Measurements from ENCODE around the gene TNIK.

TNIK gene

DNA sequence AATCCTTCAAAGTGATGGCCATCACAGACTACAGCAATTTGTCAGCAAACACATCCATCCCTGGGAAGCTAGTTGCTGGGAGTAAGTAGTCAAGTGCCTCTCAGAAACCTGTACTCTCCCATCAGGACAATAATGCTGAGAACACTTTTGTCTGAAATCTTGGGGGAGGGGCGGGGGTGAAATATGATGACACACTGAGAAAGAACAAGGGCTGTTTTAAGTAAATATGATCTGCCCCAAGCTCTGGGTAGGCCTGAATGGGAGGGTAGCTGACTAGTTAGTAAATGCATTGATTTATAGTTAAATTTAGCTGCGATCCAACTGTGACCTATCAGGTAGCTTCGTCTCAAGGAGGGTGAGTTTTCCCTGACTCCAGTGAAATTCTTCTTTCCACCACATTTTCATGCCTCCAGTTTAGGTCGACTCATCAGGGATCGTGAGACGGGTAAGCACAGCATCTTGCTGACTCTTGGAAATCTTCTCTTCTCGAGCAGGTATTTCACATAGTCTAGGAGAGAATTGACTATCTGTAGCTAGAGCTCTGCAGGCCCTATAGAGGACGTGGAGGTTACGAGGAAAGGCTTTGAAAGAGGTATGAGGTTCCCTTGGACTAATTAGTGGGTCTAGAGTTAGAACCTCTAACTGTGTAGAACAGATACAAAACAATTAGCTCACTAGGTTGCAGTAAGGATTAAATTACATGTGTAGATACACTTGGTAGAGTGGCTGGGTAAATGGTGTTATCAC is 220.3 kb downstream of the TNIK start:
- Histone ChIP-seq H3K27ac (ENCODE audit: insufficient read depth, low read length, poor library complexity, severe bottlenecking) (no peak overlapping the region), H3K4me1 (ENCODE audit: control insufficient read depth, insufficient read depth, low read length, poor library complexity, severe bottlenecking) (no peaks in the 10 kb centered on the region), H3K27me3 (replicated peaks; ENCODE audit: control insufficient read depth, insufficient read depth, low read length, poor library complexity, severe bottlenecking) (no peaks in the 10 kb centered on the region), H3K9me3 (ENCODE audit: control insufficient read depth, low read length) (no peaks in the 10 kb centered on the region), H3K4me3 (ENCODE audit: insufficient read depth, low read depth, low read length, poor library complexity, severe bottlenecking) (no peak overlapping the region), H3K36me3 (ENCODE audit: control insufficient read depth, insufficient read depth, low read length) (no peaks in the 10 kb centered on the region)
- no peak for DNase-seq

DNA sequence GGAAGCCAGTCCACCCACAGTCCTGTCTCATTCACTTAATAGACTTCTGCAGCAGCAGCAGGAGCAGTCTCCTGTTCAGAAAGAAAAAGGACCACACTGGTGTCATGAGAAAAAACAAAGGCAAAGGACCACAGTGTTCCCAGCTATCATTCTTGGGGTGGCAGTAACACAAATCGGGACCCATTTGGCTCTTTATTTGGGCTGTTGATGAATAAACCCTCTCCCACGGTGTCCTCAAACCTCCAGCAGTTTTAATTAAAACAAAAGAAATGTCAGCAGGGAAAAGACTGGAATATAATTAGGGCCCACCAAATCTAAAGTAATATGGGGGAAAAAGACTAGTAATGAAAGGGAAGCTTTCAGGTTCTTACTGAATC is 223.2 kb downstream of the TNIK start:
- no peaks in the 10 kb centered on the region for H3K36me3 ChIP-seq (ENCODE audit: control insufficient read depth, insufficient read depth, low read length)
- H3K27me3 ChIP-seq (replicated peaks; ENCODE audit: control insufficient read depth, insufficient read depth, low read length, poor library complexity, severe bottlenecking), result no peaks in the 10 kb centered on the region
- H3K27ac ChIP-seq (ENCODE audit: insufficient read depth, low read length, poor library complexity, severe bottlenecking), result no peak overlapping the region
- no peaks in the 10 kb centered on the region for H3K9me3 ChIP-seq (ENCODE audit: control insufficient read depth, low read length)
- no peak for DNase-seq
- H3K4me1 ChIP-seq (ENCODE audit: control insufficient read depth, insufficient read depth, low read length, poor library complexity, severe bottlenecking), result no peaks in the 10 kb centered on the region
- H3K4me3 ChIP-seq (ENCODE audit: insufficient read depth, low read depth, low read length, poor library complexity, severe bottlenecking), result no peak overlapping the region

DNA sequence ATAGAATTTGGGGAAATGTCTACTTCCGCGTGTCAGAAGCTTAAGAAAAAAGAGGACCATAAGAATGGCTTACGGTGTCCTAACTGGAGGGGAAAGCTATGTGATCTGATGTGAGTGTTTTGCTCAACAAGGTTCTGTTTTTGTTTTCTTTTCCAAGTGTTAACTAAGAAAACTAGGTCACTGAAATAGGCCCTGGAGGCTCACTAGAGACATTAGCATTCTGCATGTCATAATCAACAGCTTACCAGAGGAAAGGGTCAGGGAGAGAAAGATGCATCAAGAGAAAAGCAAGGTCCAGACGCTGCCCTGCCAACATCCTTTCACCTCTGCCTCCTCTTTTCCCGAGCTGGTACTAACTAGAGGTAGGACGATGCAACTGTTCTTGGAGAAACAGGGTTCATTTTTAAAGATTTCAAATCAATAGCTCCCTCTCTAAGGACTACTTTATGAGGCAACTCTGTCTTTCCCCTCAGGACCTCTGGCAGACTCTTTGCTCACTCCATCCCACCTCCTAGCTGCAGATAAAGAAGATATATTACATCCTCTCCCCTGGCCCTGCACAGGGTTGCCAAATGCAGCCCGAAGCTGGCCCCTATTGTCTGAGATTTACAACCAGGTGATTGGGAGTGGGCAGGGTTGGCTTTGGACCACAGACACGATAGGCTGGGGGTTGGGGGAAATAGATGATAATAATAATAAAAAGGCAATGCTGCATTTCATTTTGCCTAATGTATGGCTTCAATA is 223.8 kb downstream of the TNIK start:
- no peaks in the 10 kb centered on the region for H3K36me3 ChIP-seq (ENCODE audit: control insufficient read depth, insufficient read depth, low read length)
- no peaks in the 10 kb centered on the region for H3K9me3 ChIP-seq (ENCODE audit: control insufficient read depth, low read length)
- no peak for DNase-seq
- no peak overlapping the region for H3K27ac ChIP-seq (ENCODE audit: insufficient read depth, low read length, poor library complexity, severe bottlenecking)
- no peaks in the 10 kb centered on the region for H3K4me1 ChIP-seq (ENCODE audit: control insufficient read depth, insufficient read depth, low read length, poor library complexity, severe bottlenecking)
- H3K27me3 ChIP-seq (replicated peaks; ENCODE audit: control insufficient read depth, insufficient read depth, low read length, poor library complexity, severe bottlenecking), result no peaks in the 10 kb centered on the region
- H3K4me3 ChIP-seq (ENCODE audit: insufficient read depth, low read depth, low read length, poor library complexity, severe bottlenecking), result no peak overlapping the region

DNA sequence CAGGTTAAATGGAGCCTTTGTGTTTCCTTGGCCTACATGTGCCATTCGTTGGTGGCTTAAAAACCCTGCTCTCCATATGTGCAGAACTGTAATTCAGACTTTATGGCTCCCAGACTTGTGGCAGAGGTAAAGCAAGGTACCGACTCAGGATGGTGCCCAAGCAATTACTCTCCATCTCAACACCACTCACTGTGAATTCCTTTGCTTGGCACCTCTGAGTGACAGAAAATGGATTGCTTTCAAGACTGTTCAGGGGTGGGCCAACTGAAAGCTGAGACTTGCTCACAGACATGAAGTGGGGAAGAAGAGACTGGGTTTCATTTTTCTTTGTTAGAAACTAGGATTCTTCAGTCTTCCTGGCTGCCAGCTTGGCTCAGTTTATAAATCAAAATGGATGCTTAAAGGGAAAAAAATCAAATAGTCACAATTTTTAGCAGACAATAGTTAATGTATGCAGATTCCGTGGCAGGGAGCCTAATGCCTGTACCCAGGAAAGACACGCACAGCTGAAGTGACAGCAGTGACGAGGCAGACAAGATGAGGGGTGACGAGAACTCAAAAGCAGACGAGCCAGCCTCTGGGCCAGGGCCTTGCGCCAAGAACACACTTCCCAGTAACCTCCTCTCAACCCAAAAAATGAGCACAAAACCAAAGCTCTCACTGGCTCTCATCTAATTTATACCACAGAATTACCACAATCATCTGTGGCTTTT is 225.8 kb downstream of the TNIK start:
- H3K4me1 ChIP-seq (ENCODE audit: control insufficient read depth, insufficient read depth, low read length, poor library complexity, severe bottlenecking), result no peaks in the 10 kb centered on the region
- no peak overlapping the region for H3K27ac ChIP-seq (ENCODE audit: insufficient read depth, low read length, poor library complexity, severe bottlenecking)
- DNase-seq, result no peak
- H3K27me3 ChIP-seq (replicated peaks; ENCODE audit: control insufficient read depth, insufficient read depth, low read length, poor library complexity, severe bottlenecking), result no peaks in the 10 kb centered on the region
- H3K36me3 ChIP-seq (ENCODE audit: control insufficient read depth, insufficient read depth, low read length), result no peaks in the 10 kb centered on the region
- H3K9me3 ChIP-seq (ENCODE audit: control insufficient read depth, low read length), result no peaks in the 10 kb centered on the region
- no peak overlapping the region for H3K4me3 ChIP-seq (ENCODE audit: insufficient read depth, low read depth, low read length, poor library complexity, severe bottlenecking)

DNA sequence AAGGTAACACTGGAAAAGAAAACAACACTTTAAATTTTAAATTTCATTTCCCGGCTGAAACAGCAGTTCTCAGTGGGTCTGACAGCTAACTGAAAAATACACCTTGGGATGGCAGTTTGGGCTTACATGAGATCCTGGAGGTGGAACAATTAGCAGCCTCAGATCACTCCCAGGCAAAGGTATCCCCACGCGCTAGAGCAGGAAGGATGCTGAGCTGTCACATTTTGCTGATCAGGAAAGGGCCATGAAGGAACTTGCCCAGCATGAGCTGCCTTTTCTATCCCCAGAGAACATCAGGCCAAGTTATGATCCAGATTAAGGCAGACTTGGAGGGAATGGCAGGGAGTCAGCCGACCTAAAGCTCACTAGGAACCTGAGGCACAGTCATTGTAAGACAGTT is 228.8 kb downstream of the TNIK start:
- Histone ChIP-seq H3K27ac (ENCODE audit: insufficient read depth, low read length, poor library complexity, severe bottlenecking) (no peak overlapping the region), H3K27me3 (replicated peaks; ENCODE audit: control insufficient read depth, insufficient read depth, low read length, poor library complexity, severe bottlenecking) (no peaks in the 10 kb centered on the region), H3K36me3 (ENCODE audit: control insufficient read depth, insufficient read depth, low read length) (peaks cover 6% of the 10 kb centered on the region), H3K9me3 (ENCODE audit: control insufficient read depth, low read length) (no peaks in the 10 kb centered on the region), H3K4me3 (ENCODE audit: insufficient read depth, low read depth, low read length, poor library complexity, severe bottlenecking) (no peak overlapping the region), H3K4me1 (ENCODE audit: control insufficient read depth, insufficient read depth, low read length, poor library complexity, severe bottlenecking) (no peaks in the 10 kb centered on the region)
- DNase-seq, result no peak

DNA sequence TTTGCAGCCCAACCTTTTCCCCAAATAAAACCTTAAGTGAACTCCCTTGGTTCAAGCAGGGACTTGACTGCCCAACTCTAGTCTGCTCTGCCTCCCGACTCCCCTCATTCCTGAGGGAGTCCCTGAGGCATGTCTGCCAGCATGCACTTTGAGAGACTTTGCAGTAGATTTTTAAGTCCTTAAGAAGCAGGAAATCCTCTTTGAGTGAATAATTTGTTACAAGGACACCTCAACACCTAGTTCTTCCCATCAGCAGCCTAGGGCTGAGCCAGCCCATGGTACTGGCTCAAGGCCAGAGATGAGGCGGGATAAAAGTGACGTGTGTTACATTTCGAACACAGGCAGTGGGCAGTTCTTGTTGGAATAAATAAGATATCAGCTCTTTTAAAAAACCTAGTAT is 229.3 kb downstream of the TNIK start:
- DNase-seq, result no peak
- H3K9me3 ChIP-seq (ENCODE audit: control insufficient read depth, low read length), result peaks cover 4% of the 10 kb centered on the region
- H3K27me3 ChIP-seq (replicated peaks; ENCODE audit: control insufficient read depth, insufficient read depth, low read length, poor library complexity, severe bottlenecking), result no peaks in the 10 kb centered on the region
- H3K27ac ChIP-seq (ENCODE audit: insufficient read depth, low read length, poor library complexity, severe bottlenecking), result no peak overlapping the region
- no peak overlapping the region for H3K4me3 ChIP-seq (ENCODE audit: insufficient read depth, low read depth, low read length, poor library complexity, severe bottlenecking)
- no peaks in the 10 kb centered on the region for H3K4me1 ChIP-seq (ENCODE audit: control insufficient read depth, insufficient read depth, low read length, poor library complexity, severe bottlenecking)
- H3K36me3 ChIP-seq (ENCODE audit: control insufficient read depth, insufficient read depth, low read length), result peaks cover 9% of the 10 kb centered on the region

DNA sequence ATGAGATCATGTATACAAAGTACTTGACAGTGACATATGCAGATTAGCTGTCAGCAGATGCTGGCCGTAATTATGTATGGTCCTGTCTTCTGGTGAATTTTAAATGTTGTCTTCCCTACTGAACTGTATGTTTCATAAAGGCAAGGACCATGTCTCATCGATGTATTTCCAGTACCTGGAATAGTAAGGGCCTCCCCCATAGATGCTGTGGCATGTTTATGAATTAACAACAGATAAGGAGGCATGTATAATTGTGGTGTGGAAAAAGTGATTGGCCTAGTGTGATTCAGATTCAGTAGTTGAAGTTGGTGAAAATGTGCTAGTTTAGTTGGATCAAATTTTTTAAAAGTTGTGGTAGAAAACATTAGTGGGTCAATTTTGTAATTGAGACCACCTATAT is 231.0 kb downstream of the TNIK start:
- DNase-seq, result no peak
- no peak overlapping the region for H3K27ac ChIP-seq (ENCODE audit: insufficient read depth, low read length, poor library complexity, severe bottlenecking)
- H3K4me1 ChIP-seq (ENCODE audit: control insufficient read depth, insufficient read depth, low read length, poor library complexity, severe bottlenecking), result peaks cover 7% of the 10 kb centered on the region
- peaks cover 9% of the 10 kb centered on the region for H3K36me3 ChIP-seq (ENCODE audit: control insufficient read depth, insufficient read depth, low read length)
- H3K27me3 ChIP-seq (replicated peaks; ENCODE audit: control insufficient read depth, insufficient read depth, low read length, poor library complexity, severe bottlenecking), result no peaks in the 10 kb centered on the region
- H3K9me3 ChIP-seq (ENCODE audit: control insufficient read depth, low read length), result peaks cover 5% of the 10 kb centered on the region
- H3K4me3 ChIP-seq (ENCODE audit: insufficient read depth, low read depth, low read length, poor library complexity, severe bottlenecking), result no peak overlapping the region

DNA sequence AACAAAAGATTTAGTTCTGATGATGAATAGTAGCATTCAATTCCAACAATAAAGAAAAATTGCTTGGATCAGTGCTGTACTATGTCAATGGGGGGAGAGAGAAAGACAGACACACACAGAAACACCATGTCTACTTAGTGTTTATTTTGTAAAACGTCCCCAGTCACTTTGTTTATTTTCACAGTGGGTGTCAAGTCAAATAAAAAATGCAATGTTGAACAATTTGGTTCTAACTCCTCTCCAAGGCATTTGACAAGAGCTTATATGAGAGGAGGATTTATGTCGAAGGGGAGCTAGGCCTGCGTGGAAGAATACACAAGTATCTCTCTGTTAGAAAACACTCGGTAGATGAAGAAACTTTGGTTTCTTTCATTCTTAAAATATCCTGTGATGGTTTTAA is 232.0 kb downstream of the TNIK start:
- Histone ChIP-seq H3K27ac (ENCODE audit: insufficient read depth, low read length, poor library complexity, severe bottlenecking) (no peak overlapping the region), H3K4me1 (ENCODE audit: control insufficient read depth, insufficient read depth, low read length, poor library complexity, severe bottlenecking) (peaks cover 7% of the 10 kb centered on the region), H3K9me3 (ENCODE audit: control insufficient read depth, low read length) (peaks cover 5% of the 10 kb centered on the region), H3K36me3 (ENCODE audit: control insufficient read depth, insufficient read depth, low read length) (peaks cover 9% of the 10 kb centered on the region), H3K4me3 (ENCODE audit: insufficient read depth, low read depth, low read length, poor library complexity, severe bottlenecking) (no peak overlapping the region), H3K27me3 (replicated peaks; ENCODE audit: control insufficient read depth, insufficient read depth, low read length, poor library complexity, severe bottlenecking) (no peaks in the 10 kb centered on the region)
- DNase-seq, result no peak

DNA sequence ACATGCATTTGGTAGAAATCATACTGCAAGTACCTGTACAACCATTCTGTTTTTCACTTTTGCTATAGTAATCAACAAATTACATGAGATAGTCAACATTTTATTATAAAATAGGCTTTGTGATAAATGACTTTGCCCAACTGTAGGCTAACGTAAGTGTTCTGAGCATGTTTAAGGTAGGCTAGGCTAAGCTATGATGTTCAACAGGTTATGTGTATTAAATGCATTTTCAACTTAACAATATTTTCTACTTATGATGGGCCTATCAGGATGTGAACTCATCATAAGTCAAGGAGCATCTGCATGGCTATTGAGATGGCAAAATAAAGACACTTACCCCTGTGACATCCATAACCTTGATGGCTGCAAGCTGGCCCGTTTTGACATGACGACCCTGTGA is 232.4 kb downstream of the TNIK start:
- Histone ChIP-seq H3K27me3 (replicated peaks; ENCODE audit: control insufficient read depth, insufficient read depth, low read length, poor library complexity, severe bottlenecking) (no peaks in the 10 kb centered on the region), H3K9me3 (ENCODE audit: control insufficient read depth, low read length) (peaks cover 5% of the 10 kb centered on the region), H3K36me3 (ENCODE audit: control insufficient read depth, insufficient read depth, low read length) (peaks cover 9% of the 10 kb centered on the region), H3K4me1 (ENCODE audit: control insufficient read depth, insufficient read depth, low read length, poor library complexity, severe bottlenecking) (peaks cover 7% of the 10 kb centered on the region), H3K27ac (ENCODE audit: insufficient read depth, low read length, poor library complexity, severe bottlenecking) (no peak overlapping the region), H3K4me3 (ENCODE audit: insufficient read depth, low read depth, low read length, poor library complexity, severe bottlenecking) (no peak overlapping the region)
- no peak for DNase-seq

DNA sequence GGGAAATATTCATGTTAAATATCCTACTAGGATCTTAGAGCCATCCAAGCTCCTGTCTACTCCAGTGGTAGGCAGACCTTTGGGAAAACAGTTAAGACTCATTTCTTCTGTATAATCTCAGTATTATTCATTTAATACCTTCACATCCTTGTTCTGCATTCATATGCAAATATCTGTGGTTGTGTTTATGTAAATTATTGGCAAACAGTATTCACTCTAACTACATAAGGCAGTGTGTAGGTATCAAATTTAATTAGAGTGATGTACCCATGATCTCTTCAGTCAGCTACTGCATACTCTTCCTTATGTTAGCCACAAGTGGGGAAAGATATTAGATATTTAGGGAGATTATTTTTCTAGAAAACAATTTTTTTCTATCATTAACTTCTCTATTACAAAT is 232.8 kb downstream of the TNIK start:
- H3K9me3 ChIP-seq (ENCODE audit: control insufficient read depth, low read length), result peaks cover 5% of the 10 kb centered on the region
- H3K4me3 ChIP-seq (ENCODE audit: insufficient read depth, low read depth, low read length, poor library complexity, severe bottlenecking), result no peak overlapping the region
- peaks cover 9% of the 10 kb centered on the region for H3K36me3 ChIP-seq (ENCODE audit: control insufficient read depth, insufficient read depth, low read length)
- H3K27me3 ChIP-seq (replicated peaks; ENCODE audit: control insufficient read depth, insufficient read depth, low read length, poor library complexity, severe bottlenecking), result no peaks in the 10 kb centered on the region
- no peak overlapping the region for H3K27ac ChIP-seq (ENCODE audit: insufficient read depth, low read length, poor library complexity, severe bottlenecking)
- DNase-seq, result no peak
- H3K4me1 ChIP-seq (ENCODE audit: control insufficient read depth, insufficient read depth, low read length, poor library complexity, severe bottlenecking), result peaks cover 7% of the 10 kb centered on the region

Measured in effector memory CD4-positive, alpha-beta T cell (primary cell).